WI38 (cell line): ENCODE data around the gene RBM20.

Source experiments
- H3K4me3 ChIP-seq: 2 replicates; pipeline ENCODE4 v1.5.1; 2011; ENCODE audit warnings: low read depth, mild to moderate bottlenecking, control low read depth, low read length
- CTCF ChIP-seq: IDR thresholded peaks from 2 replicates; pipeline ENCODE4 v1.5.1; 2012; ENCODE audit warnings: low read depth, mild to moderate bottlenecking, control low read depth, low read length

RBM20 gene

DNA sequence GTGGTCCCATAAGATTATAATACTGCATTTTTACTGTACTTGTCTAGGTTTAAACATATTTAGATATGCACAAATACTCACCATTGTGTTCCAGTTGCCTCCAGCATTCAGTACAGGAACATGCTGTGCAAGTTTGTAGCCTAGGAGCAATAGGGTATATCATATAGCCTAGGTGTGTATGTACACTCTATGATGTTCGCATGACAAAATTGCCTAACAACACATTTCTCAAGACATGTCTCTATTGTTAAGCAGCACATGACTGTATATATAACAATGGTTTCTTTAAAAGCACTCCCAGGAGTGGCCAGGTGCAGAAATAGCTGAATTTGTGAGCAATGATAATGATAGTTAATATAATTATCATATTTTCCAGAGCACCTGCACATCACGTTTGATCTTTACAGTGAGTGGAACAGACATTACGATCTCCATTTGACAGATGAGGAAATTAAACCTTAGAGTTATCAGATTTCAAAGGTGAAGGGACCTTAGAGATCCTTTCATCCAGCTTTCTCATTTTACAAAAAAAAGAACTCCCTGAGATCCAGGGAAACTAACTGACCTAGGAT, 128.4 kb downstream of the RBM20 start:
- H3K4me3 ChIP-seq = no peak overlapping the region
- TF ChIP-seq CTCF = no peak

GRCh38 chr10:110773693-110774068, 129.5 kb downstream of the RBM20 start:
- no peak for TF ChIP-seq CTCF
- no peak overlapping the region for H3K4me3 ChIP-seq

- no peak overlapping the region for H3K4me3 ChIP-seq
- TF ChIP-seq CTCF = no peak
Measured at GRCh38 chr10:110774069-110775019, 130.2 kb downstream of the RBM20 start.

DNA sequence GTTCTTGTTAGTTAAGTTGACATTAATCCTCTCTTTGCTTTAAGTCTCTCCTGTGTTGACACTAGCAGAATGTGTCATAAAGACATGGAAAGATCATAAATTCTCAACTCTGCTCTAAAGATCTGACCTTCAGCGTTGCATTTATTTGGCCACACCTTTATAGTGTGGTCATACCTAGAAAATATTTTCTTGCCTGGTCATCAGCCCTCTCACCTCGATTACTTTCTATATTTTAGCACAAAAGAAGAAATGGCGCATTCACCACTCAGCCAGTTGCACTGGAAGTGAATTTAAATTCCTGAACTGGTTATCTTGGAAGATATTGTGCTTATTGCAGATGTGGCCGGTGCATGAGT, 130.9 kb downstream of the RBM20 start:
- H3K4me3 ChIP-seq = no peak overlapping the region

GRCh38 chr10:110775406-110775805, 131.3 kb downstream of the RBM20 start:
- H3K4me3 ChIP-seq = no peak overlapping the region
- TF ChIP-seq CTCF = no peak

More for the DNA sequence above, 130.9 kb downstream of the RBM20 start:
- no peak for TF ChIP-seq CTCF

GRCh38 chr10:110777017-110777416, 132.9 kb downstream of the RBM20 start:
- H3K4me3 ChIP-seq = no peak overlapping the region
- no peak for TF ChIP-seq CTCF

DNA sequence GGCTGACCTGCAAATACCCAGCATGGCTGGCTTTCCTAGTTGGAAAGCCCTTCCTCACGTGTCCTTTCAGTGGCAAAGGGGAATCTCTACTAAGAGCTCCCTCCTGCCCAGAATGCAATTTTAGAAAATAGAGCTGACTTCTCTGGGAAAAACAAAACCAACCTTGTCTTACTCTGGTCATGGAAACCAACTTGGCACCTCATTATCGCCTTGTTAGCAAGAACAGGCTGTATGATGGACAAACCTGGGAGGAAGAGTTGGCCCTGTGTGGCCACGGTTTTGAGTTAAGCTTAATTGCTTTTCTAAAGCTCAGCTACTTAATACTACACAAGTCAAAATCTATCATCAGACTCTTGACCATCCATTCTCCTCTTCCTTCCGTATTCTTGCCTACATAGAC, 133.5 kb downstream of the RBM20 start:
- TF ChIP-seq CTCF = no peak
- H3K4me3 ChIP-seq = no peak overlapping the region
